ENCODE data around the gene LRP1B.
"Not testable (repeated sequence)": the region's sequence is repeated elsewhere in the genome, so short reads cannot be mapped to it uniquely, and the experiment has no call there.

LRP1B gene

DNA sequence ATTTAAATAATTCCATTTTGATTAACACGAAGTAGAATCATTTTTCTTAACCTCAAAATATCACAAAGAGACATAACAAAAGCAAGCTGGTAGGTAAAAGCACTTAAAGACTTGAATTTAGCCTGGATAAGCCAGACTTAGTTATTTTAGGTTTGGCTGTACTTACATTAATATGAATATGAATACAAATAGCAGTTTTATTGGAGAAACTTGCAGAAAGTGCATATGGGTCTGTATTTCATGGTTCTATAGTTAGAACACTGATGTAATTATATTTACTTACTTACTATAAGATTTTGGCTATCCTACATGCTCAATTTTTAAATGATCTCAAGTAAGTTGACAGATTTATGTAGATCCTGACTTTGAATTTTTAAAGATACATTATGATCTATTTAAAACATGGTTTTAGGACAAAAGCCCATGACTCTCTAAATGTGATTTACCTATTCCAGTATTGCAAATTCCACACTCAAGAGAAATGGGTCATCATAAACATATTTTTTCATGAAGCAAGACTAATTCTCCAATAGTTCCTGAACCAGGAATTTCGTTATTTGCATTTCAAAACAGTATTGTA lies 1775.2 kb downstream of the LRP1B start:
- DNase-seq = no peak

DNA sequence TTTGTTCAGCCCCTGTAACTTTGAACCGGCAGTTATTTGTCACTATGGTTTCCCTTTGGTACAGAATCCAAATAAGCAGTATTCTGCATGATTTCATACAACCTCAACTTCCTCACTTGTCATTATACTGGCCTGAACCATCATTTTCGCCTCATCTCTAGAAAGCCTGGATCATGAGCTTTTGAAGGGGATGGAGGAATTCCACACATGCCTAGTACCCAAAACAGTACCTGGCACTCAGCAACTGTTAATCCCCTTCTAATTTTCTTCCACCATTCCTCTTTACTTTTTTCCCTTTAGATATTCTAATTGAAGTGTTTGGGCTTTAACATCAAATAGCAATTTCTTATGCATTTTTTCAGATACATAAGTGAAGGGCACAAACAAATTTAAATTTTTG lies 1776.3 kb downstream of the LRP1B start:
- DNase-seq = no peak

DNA sequence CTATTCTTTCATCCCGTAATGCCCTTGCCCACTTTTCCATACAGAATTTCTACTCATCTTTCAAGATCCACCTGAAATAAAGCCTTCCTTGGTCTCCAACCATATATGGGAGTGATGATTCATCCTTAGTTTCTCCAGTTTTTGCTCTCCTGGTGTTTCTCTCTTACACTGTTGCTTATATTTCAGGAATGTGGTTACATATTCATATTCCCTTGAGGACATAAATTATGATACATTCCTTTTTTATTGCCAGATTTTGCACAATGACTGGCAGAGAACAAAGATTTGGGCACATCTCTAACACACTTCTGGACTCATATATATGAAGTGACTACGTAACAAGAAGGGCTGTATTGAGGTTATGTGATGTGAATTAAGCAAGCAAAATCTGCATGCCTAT lies 1777.3 kb downstream of the LRP1B start:
- DNase-seq = no peak

DNA sequence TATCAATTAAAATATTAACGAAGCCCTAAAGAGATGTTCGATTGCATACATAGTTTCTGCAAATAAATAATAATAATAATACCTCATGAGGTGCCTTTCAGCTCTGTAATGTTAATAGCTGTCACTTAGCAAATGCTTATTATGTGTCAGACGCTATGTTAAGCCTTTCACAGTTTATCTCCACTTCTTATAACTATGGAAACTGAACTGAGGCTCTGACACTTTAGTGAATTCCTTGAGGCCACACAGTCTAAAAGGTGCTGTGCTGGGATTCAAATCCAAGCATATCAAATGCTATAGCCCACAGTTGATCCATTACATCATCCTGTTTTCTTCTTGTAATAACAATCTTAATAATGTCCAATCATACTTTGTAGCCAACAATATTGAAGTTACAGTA lies 1779.1 kb downstream of the LRP1B start:
- no peak for DNase-seq

DNA sequence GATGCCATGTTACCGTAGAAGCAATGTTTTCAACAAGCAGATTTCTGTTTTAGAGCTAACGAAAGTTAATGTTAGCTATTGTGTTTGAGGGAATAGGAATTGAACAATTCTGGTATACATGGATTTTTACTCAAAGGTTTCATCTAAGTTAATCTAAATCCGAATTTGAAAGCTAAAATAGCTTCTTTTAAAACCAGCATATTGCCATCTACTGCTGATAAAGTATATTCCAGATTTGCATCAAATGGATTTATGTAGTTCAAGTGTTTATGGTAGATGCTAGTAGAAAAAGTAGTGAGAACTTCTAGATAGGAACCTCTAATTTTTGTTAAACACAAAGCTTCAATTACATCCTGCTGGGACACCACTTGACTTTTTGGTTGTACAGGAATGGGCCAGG lies 1781.1 kb downstream of the LRP1B start:
- DNase-seq = no peak

DNA sequence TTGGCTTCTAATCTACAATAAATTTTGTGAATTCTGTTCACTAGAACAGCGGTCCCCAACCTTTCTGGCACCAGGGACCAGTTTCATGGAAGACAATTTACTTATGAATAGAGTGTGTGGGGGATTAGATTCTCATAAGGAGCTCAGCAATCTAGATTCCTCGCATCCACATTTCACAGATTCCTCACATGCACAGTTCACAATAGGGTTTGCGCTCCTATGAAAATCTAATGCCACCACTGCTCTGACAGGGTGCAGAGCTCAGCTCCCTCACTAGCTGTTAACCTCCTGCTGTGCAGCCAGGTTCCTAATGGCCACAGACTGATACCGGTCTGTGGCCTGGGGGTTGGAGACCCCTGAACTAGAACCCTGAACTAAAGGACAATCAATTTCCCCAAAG lies 1782.0 kb downstream of the LRP1B start:
- DNase-seq = no peak

DNA sequence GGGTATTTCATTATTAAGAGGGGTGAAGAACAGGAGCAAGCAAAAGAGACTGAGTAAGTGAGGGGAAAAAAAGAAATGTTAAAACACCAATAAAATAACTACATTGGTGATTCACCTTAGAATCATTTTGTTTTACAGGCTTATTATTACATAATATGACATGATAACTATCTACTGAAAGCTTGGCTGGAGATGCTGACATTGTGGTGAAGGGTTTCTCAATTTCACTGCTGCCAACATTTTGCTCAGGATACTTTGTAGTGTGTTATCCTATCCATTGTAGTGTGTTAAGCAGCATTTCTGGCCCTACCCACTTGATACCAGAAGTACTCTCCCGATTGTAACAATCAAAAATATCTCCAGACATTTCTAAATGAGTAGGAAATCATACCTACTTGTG lies 1786.0 kb downstream of the LRP1B start:
- no peak for DNase-seq

DNA sequence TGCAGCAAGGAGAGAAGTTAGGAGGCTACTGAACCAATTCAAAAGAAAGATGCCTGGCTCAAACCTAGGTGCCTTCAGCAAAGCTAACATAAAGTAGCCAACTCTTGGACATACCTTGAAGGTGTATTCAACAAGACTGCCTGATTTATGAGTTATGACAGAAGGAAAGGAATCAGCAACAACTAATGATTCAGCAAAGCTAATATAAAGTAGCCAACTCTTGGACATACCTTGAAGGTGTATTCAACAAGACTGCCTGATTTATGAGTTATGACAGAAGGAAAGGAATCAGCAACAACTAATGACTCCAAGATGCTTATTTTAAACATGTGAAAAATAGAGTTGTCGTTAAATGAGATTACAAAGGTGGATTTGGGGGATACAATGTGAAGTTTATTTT lies 1786.5 kb downstream of the LRP1B start:
- DNase-seq = not testable (repeated sequence)

DNA sequence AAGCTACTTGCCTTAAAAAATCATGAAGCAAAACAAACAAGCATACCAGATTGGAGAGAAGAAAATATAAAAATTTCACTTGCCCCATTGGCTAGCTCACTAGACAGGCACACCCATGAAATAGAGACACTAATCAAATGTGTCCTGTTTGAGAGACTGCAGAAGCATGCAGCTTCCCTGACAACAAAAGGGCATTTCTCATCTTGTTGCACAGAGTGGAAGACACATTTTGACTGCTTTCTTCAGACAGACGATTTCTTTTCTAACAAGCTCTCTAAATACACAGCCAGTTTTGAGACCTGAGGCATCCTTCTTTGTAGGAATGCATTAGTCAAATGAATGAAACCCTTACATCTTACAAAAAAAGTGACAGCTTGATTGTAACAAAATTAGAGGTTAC lies 1792.0 kb downstream of the LRP1B start:
- no peak for DNase-seq

DNA sequence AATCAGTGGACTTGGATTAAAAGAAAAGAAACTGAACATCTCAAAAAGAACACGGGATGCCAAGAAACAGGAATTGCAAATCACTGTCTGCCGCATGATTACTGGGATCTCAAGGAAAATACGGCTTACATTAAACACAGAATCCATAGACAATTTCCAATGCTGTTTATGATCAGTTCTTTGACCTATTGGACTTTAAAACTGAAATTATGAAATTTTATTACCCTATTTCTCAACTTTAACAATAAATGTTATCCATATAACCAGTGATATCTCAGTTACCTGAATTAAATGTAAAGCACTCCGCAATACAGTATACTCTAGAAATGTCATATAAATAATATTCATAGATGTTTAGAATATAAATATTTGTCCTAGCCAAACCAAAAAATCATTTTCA lies 1793.8 kb downstream of the LRP1B start:
- DNase-seq = no peak

DNA sequence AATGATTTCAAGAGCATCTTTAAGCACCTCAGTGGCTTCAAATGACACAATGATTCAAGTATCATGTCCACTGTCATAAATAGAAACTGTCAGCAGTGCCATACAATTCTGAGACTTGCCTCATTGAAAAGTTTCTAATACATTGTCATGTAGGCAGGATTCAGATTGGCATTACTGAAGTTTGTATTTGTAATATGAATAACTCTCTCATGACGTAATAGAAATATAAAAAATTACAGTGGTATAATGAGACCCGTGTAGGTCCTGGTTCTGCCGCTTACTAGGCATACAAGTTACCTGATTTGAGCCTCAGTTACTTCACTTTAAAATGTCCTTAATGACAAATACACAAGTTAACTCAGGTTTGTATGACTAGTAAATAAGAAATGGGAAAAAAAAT lies 1814.5 kb downstream of the LRP1B start:
- no peak for DNase-seq

DNA sequence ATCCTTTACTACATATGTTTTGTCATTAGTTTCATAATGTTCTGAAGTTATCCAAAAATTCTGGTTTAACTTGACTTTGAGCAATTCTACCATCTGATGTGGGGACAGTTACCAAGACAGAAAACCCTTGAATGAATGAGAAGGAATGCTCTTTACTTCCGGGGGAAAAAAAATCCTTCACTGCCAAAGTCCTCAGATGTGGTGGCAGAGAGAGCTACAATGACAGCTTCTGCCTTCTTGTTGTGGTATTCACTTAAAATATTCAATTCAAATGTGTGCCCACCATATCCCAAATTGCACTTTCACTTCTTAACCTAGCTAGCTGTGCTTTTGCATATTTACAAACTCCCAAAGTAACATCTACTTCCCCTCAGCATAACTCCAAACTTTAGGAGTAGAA lies 1818.9 kb downstream of the LRP1B start:
- DNase-seq = no peak

DNA sequence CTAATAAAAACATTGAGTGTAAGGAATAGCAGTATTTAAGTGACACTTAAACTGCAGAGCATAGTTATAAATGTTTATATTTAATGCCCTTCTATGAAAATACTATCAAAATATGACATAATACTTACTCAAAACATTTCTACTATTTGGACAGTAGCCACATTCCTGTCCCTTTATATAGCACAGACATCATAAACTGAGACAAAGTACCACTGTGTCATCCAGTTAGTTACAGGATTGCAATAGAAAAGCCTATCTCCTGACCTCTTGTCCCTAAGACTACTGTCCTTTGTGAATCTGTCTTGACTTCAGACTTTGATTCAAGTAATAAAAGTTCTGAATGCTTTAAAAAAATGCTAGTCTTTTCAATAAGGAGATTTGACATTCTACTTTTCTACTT lies 1822.1 kb downstream of the LRP1B start:
- DNase-seq = no peak

DNA sequence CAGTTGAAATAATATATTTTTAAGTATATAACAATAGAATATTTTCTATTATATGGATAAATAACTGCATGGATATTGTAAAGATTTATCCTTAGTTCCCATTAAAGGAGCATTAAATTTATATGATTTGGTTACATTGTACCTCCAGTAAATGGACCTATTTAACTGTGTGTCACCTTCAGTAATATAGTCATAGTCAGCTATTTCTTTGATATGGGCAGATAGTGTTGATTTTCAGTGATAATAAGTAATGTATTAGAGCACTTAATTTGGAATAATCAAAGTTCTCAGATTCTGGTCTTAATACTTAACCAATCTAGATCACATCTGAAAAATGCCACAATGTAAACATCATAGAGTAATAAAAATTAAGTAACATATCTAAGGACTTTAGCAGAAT lies 1823.3 kb downstream of the LRP1B start:
- no peak for DNase-seq

DNA sequence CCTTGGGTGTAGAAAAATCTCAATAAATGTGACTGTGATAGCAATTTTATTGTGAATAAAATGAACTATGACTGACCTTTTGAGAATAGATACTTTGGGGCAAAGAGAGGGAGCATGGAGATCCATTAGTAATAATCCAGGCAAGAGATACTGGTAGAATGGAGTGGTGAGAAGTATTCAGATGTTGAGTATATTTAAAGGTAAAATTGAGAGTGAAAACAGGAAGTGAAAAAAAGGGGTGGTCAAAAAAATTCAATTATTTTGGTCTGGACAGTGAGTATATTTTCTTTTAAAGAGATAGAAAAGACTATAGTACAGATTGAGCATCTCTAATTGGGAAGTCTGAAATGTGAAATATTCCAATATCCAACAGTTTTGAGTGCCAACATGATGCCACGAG lies 1835.0 kb downstream of the LRP1B start:
- DNase-seq = no peak

DNA sequence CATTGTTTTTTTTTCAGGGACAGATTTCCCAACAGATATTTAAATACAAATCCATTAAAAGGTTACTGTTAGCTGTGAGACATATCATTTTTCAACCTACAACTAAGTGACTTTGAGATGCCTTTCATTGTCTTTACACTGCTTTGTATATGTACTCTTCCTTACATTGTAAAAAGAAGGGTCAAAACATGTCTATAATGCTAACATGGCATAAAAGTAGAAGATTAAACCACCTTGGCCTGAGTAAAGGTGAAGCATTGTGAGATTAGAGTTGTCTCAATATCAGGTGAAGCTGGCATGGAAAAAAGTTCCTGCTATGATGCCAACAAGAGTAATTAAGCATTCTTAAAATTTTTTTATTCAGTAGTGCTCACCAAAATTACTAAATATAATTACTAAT lies 1842.1 kb downstream of the LRP1B start:
- DNase-seq = no peak

DNA sequence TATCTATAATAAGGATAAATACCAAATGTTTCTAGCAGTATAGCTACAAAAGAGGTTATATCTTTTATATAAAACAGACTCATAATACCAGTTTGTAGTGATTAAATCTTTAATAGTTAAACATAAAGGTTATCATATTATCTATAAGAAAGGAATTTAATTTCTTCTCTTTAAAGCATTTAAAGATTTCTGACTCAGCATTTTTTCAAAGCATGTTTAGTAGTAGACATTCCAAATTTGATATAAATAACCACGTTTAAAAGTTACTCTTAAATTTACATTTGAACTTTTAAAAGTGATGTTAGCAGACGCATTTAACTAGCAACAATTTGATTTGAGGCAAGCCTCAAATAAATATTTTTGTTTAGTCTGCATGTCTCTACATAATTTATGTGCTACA lies 1842.6 kb downstream of the LRP1B start:
- DNase-seq = no peak

DNA sequence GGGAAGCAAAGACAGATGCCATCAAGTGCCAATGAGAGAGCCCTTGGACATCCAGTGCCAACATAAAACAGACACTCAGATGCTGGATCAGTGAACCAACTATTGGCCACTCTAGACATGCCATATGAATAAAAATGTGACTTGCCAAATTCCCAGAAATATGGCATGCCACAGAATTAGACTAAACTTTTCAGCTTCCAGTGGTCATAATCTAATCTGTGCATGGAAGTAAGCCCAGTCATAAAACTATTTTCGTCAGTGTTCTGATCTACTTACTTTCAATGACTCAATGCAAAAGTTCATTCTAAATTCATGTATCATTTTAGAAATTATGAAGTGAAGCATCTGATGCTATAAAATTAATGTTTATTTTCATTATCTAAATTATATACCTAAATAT lies 1844.4 kb downstream of the LRP1B start:
- no peak for DNase-seq

DNA sequence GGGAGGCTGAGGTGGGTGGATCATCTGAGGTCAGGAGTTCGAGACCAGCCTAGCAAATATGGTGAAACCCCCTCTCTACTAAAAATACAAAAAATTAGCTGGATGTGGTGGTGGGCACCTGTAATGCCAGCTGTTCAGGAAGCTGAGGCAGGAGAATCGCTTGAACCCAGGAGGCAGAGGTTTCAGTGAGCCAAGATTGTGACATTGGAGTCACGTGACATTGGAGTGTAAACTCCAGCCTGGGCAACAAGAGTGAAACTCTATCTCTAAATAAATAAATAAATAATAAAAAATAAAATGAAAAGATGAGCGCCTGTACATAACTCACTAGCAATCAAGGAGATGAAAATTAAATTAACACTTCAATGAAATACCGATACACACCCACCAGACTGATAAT lies 1853.5 kb downstream of the LRP1B start:
- DNase-seq = not testable (repeated sequence)

DNA sequence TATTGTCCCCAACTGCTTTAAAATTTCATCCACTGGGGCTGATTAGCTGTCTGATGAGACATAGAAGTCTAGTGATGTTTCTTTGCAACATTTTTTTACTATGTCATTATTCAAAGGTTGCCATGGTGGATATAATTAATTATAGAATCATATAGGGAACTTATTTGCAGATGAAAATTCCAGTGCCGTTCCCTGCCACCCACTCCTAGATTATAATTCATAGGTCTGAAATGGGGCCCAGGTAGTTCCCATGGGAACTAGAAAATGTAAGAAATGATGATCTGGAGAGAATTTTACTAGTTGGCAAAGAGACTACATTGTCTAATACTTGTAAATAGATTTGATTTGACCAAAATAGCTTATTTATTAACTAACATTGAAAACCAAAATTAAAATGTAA lies 1854.2 kb downstream of the LRP1B start:
- DNase-seq = no peak

DNA sequence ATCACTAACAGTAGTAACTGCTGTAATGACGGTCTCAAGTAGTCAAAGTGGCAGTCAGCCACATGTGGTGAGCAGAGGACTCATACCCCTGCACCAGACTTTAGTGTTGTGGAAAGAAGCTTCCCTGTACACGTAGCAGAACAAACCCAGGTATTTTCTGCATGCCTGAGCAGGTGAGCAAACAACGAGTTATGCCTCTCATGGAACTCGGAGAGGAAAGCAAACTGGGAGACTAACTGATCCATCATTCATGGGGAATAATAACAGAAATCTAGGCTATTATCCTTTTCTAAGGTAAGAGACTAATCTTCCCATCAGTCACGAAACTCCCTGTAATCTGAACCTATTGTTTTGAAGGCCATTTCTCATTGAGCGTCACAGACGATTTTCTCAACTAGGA lies 1855.4 kb downstream of the LRP1B start:
- DNase-seq = no peak

DNA sequence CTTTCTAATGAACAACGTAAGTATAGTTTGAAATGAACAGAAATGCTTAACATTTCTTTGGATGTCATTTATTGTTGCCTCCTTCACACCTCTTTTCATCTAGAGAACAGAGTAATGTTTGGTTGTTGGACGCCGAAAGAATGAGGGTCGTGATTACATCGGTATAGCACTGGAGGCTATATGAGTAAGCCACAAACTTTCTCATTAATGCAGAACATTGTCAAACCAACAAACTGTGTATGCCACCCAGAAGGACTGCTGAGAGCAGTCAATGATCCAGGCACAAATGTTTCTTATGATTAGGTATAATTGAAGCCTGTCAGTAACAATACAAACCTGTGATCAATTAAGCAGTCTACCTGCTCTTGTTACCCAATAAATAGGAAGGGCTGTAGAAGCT lies 1855.9 kb downstream of the LRP1B start:
- no peak for DNase-seq

DNA sequence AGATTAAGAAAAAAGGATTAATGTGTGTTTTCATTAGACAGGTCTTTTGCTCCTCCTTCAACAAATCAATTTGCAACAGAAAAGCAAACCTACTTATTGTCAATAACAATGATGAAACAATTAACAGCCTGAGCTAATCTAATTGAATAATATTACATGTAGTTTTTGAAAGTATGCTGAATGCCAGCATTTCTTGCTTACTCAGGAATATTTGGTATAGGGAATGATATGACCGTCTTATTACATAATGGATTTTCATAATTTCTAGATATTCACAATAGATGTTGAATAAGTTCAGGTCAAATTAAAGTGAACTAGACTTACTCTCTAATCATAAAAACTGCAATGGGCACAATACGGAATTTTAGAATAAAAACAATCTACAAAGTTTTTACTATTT lies 1856.9 kb downstream of the LRP1B start:
- no peak for DNase-seq

DNA sequence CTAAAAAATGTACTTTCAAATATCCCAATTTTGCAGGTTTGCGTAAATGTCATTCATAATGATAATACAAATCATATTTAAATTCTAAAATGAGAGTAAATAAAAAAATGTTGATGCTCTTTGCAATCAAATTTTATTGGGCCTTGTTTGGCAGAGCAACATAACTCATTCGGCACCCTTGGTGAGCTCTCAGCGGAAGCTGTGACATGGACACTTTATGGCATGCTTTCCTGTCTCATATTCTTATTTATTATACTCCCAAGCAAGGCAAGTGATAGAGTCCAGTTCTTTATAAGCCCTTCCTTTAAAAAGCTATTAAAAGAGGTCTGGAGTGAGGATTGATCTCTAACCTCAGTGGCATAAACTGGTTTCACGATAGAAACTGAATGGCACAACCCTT lies 1857.4 kb downstream of the LRP1B start:
- no peak for DNase-seq

DNA sequence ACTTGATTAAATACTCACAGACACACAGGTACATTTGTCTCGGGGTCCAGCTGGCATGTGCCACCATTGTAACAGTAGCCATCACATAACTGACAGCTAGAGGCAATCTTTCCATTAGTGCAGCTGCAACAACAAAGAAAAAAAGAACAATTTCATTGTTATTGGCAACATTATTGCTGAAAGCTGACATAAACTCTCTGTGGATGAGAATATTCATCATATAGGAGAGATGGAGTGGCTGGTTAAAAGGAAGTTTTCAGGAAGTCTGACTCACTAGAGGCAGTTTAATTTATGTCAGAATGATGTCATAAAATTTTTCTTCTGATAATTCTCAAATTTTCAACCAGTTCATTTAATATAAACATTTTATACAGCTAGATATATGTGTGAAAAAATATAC lies 1860.6 kb downstream of the LRP1B start:
- no peak for DNase-seq

DNA sequence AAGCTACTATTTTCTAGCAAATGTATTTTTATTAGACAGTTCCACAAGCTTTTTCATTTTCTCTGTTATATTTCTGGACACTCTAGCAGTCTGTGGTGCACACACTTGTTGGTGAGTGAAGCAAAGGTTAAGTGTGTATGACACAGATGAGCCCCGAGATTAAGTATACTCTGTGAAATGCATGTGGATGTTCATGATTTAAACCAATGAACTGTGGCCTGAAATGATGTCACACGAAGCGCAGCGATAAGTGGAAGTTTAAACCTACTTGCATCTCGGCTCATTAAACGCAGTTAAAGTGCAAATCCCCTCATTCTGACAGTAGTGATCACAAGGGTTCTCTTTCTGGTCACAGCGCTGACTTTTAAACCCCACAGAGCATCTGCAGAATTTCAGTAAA lies 1861.8 kb downstream of the LRP1B start:
- no peak for DNase-seq
